Activated effector memory CD4-positive, alpha-beta T cell treated with Interleukin-2 at 50 U/mL for 16 hours (primary cell): ENCODE data around the gene TRMT44.
"Not testable (repeated sequence)": the region's sequence is repeated elsewhere in the genome, so short reads cannot be mapped to it uniquely, and the experiment has no call there.

Experiments
- DNase-seq: peaks from one replicate; pipeline ENCODE4 v3.0.0-alpha.2; 2020

Gene TRMT44

GRCh38 chr4:8440492-8441311 lies at the start of gene TRMT44, which contains the start of gene ACOX3:
TRMT44 (plus strand) TSS chr4:8440777; CDS start chr4:8440823, 46 bp downstream.
ACOX3 (minus strand) TSS chr4:8440723; CDS start chr4:8416521, 24,202 bp downstream.
- DNase-seq: peak; percentile 95

- DNase-seq: no peak
These were observed 49.5 kb upstream of the TRMT44 start for GRCh38 chr4:8391071-8391470.

DNA sequence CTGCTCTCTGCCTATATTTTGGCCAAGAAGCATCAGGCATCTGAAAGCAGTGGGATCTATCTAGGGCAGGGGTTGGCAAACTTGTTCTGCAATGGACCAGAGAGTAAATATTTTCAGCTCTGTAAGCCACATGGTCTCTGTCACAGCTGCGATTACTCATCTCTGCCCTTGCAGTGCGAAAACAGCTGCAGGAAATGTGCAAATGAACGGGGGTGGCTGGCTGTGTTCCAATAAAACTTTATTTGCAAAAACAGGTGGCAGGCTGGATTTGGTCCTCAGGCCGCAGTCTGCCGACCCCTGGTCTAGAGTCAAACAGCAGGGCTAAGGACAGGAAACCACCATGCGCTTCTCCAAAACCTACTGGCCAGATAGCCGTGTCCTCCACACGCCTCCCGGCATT lies 48.6 kb upstream of the TRMT44 start:
- no peak for DNase-seq

GRCh38 chr4:8392591-8393190 lies 47.9 kb upstream of the TRMT44 start:
- DNase-seq: no peak

GRCh38 chr4:8393593-8394038 lies 47.0 kb upstream of the TRMT44 start:
- DNase-seq: no peak

DNA sequence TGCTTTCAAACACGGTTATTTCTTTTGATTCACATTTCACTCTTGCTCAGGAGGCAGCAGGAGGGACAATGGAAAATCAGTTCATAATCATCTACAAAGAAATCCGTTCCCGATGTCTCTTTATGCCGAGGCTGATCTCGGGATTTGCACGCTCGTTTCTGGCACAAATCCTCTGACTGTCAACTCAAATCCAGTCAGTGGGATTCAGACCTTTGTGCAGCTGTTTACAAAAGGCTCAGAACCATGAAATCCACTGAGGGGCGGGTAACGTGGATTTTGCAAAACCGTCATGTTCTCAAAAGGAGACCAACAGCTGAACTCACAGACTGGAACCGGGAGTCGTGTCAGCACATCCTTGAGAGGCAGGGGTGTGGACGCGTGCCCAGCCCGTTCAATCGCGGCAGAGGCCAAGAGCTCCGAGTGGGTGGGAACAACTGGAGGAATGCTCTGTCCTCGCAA lies 46.5 kb upstream of the TRMT44 start:
- DNase-seq: no peak

DNA sequence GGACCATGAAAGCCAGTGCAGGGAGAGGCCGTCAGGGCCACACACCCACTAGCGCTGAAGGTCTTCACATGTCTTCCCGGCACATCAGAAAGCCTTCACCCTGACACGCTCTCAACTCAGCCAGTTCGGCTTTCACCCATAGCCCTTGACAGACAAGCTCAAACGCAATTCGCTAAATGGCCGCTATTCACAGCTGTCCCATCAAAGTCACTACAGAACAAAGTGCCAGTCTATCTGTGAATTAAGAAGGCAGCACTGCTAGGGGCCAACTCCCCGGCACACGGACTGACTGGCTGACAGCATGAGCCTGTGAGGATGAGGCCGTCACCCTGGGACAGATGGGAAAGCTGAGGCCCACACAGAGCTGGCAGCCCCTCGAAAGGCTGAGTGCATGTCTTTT lies 45.8 kb upstream of the TRMT44 start:
- DNase-seq: no peak

DNA sequence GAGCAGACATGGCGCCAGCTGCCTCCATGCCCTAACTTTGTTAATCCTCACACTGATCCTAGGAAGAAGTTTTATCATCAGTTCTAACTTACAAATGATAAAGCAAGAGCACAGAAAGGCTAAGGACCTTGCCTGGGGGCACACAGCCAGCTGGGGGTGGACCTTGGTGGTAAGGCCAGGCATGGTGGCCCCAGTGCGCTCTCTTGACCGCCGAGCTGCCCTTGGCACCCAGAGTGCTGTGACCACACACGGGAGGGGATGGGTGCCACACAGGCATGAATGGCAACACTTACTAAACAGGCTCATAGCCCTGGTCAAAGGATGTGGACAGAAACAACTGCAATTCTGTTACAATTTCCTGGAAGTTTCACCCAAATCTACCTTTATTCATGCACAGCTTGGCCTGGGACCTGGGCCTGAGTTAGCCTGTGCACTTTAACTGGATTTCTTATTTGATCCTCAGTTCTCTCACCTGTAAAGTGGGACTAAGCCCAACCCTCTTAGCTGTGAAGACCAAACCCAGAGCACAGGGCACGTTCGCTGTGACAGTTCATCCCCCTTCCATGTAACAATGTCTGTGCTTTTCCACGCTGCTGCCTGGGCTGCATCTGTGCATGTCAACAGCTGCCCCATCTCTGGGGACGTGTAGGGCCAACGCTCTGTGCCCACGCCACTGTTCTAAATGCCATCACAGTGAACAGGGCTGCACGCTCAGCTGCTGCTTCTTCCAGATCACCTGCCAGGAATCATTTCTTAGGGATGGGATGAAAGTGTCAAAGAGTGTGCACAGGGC lies 44.9 kb upstream of the TRMT44 start:
- DNase-seq: no peak

- DNase-seq: no peak
These were observed 43.7 kb upstream of the TRMT44 start for GRCh38 chr4:8396762-8397406.

GRCh38 chr4:8398347-8398746 lies 42.2 kb upstream of the TRMT44 start:
- no peak for DNase-seq

GRCh38 chr4:8399298-8399697 lies 41.3 kb upstream of the TRMT44 start:
- DNase-seq: no peak

- no peak for DNase-seq
These were observed 39.8 kb upstream of the TRMT44 start for GRCh38 chr4:8400632-8401325.

- DNase-seq: no peak
These were observed 38.9 kb upstream of the TRMT44 start for GRCh38 chr4:8401665-8402064.

DNA sequence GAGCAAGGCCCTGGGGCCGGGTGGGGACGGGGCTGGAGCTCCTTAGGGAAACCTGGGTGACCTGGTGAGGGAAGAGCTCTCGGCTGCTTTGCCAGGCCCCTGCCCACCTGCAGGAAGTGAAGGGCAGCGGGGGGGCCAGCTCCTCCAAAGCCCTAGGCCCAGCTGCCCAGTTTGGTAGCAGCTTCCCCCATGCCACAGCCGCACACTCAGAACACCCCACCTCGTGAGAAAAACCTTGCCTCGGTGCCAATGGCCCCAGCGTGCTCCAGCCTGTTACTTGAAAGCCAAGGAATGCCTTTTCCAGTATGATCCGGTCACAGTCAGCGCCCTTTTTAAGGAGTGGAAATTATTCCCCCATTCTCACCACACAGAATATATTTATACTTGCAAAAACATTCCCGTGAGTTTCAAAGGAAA lies 38.4 kb upstream of the TRMT44 start:
- DNase-seq: no peak

- DNase-seq: no peak
These were observed 37.9 kb upstream of the TRMT44 start for GRCh38 chr4:8402640-8403039.

DNA sequence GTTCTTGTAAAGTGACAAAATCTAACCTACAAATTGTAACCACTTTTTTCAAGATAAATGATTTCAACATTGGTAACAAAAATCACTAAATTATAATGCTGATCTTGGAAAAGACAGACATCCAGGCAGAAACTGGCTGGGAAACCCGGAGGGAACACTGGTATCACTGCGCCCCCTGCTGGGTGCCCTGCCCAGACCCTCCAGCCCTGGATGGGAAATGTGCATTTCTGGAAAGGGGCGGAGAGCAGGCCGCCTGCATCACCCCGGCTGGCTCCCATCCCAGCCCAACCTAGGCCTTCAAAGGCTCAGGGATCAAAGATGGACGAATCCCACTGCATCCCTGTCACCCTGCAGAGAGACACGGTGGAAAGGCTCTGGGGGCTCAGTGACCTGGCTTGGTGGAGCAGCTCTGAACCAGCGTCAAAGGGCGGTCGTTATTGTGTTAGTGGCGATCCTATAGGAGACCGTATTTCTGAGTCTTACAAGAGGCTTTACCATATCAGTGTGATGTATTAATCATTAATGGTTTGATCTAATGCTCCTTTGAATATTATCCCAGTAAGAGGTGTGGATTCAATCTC lies 37.3 kb upstream of the TRMT44 start:
- DNase-seq: peak; percentile 10

DNA sequence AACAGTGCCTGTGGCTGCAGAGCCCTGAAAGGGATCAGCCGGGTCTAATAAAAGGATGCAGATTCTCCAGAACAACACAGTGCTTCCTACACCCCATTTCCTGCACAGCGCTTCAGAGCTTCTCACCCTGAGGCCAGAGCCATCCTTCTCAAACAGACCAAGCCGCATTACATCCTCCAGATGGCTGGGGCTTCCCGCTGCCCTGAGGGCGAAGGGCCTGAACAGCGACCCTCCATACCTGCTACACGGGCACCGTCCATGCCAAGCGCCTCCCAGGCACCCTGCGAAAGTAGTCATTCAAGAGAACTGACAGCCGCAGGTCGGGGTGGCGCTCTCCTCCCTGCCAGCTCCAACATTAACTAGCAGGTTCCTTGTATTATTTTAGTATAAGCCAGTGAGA lies 36.6 kb upstream of the TRMT44 start:
- no peak for DNase-seq

DNA sequence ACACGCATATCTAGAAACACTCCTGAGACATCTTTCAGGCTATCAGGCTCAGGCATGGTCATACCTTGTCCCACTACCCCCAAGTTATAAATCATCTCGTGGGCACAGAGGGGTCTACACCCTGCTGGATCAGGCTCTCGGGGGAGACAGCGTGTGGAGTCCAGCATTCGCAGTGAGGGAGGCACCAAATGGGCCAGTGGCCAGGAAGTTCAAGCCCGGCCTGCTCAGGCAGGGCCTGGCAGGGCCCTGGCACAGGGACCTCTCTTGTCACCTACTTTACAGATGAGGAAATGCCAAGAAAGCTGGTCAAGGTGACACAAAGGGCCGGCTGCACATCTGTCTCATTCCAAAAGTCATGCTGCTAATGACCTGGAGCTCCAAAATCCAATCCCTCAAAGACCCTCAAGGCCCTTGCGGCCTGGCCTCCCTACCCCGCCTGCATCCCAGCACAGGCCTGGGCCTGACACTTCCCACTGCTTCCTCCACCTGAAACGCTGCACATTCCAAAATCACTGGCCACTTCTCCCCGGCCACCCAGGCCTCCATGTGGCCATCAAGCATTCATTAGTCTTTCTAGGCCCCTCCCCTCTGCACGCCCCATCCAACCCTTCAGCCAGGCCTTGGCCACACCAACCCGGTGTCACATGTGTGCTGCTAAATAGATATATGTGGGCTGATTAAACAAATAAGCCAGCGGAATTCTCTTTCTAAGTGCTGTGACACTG lies 35.6 kb upstream of the TRMT44 start:
- no peak for DNase-seq

DNA sequence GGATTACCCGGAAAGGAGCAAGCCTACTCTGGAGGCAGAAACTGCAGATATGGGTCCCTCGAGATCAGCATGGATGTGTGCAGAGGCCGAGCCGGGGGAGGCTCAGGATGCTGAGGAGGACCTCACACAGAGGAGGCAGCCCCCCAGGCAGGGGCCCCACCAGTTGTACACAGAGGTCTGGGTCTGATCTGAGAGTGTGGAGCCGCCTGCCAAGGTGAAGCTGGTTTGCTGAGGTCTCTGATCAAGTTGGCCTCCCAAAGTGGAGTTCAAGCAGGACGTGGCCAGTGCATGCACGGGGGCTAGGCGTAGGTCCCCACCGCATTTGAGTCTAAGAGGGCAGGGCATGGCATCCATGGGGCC lies 35.1 kb upstream of the TRMT44 start:
- no peak for DNase-seq

GRCh38 chr4:8406887-8407286 lies 33.7 kb upstream of the TRMT44 start:
- not testable (repeated sequence) for DNase-seq

DNA sequence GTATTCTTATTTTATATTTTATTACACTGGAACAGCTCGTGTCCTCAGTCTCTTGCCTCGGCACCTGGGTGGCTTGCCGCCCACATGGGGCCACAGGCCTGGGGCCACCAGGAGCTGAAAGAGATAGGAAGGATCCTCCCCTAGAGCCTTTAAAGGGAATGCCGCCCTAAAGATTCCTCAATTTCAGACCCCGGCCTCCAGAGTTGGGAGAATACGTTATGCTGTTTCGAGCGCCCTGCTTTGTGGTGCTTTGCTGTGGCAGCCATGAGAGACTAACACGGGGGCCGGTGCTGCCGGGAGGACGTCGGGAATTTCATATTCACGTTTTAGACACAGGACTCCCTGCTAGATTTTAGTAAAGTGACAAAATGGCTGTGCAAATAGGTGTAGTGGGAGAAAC lies 33.3 kb upstream of the TRMT44 start:
- DNase-seq: no peak
